Measurements from ENCODE around the gene HOXA10.

Gene HOXA10

GRCh38 chr7:27204851-27205322 lies 30.8 kb upstream of the HOXA10 start:
- intact Hi-C loops (cut with DNase I) = no loop called here
- peak in 1 of 10 donors; percentile 84 for DNase-seq

- intact Hi-C loops (cut with DNase I) = no loop called here
- DNase-seq = no peak
Measured at GRCh38 chr7:27203964-27204594, 30.0 kb upstream of the HOXA10 start.

GRCh38 chr7:27203365-27203953 lies 29.3 kb upstream of the HOXA10 start:
- DNase-seq = no peak
- intact Hi-C loops (cut with DNase I) = no loop called here

GRCh38 chr7:27202862-27203134 lies 28.7 kb upstream of the HOXA10 start:
- DNase-seq = no peak
- intact Hi-C loops (cut with DNase I) = no loop called here

- DNase-seq = no peak
Measured at GRCh38 chr7:27202018-27202861, 28.1 kb upstream of the HOXA10 start.

GRCh38 chr7:27201580-27202017 lies 27.5 kb upstream of the HOXA10 start:
- intact Hi-C loops (cut with DNase I) = no loop called here
- DNase-seq = no peak

More at GRCh38 chr7:27202018-27202861, 28.1 kb upstream of the HOXA10 start:
- intact Hi-C loops (cut with DNase I) = no loop called here

- no peak for DNase-seq
Measured at GRCh38 chr7:27200761-27201579, 26.9 kb upstream of the HOXA10 start.

GRCh38 chr7:27199849-27200760 lies 26.0 kb upstream of the HOXA10 start, which contains the start of gene HOXA13:
Gene HOXA13, minus strand, starts transcription at chr7:27200091. Its CDS starts 14 bp downstream, at chr7:27200077.
- intact Hi-C loops (cut with DNase I) = loop anchor here (5.0 kb wide), 2 partner anchors 572 to 877 kb away; no protein-coding TSS in a partner anchor
- DNase-seq = peak in 1 of 10 donors; percentile 43

More at GRCh38 chr7:27200761-27201579, 26.9 kb upstream of the HOXA10 start:
- intact Hi-C loops (cut with DNase I) = no loop called here

- peak in 2 of 10 donors; percentile 74 to 77 for DNase-seq
Measured at GRCh38 chr7:27198871-27199801, 25.0 kb upstream of the HOXA10 start.

GRCh38 chr7:27198138-27198841 lies 24.2 kb upstream of the HOXA10 start:
- intact Hi-C loops (cut with DNase I) = loop anchor here (5.0 kb wide), 2 partner anchors 574 to 879 kb away; no protein-coding TSS in a partner anchor
- DNase-seq = peak in 2 of 10 donors; percentile 35 to 48

More at GRCh38 chr7:27198871-27199801, 25.0 kb upstream of the HOXA10 start:
- intact Hi-C loops (cut with DNase I) = loop anchor here (5.0 kb wide), 2 partner anchors 573 to 878 kb away; no protein-coding TSS in a partner anchor

- intact Hi-C loops (cut with DNase I) = loop anchor here (2.0 to 5.0 kb wide), 5 partner anchors 379 to 880 kb away; no protein-coding TSS in a partner anchor
- no peak for DNase-seq
Measured at GRCh38 chr7:27197137-27198042, 23.3 kb upstream of the HOXA10 start.

- intact Hi-C loops (cut with DNase I) = loop anchor here (2.0 to 5.0 kb wide), 5 partner anchors 380 to 881 kb away; no protein-coding TSS in a partner anchor
- peak; percentile 49 to 96 (median 84) for DNase-seq
Measured at GRCh38 chr7:27196287-27196767, 22.2 kb upstream of the HOXA10 start.

- intact Hi-C loops (cut with DNase I) = loop anchor here (5.0 kb wide), 2 partner anchors 577 to 882 kb away; no protein-coding TSS in a partner anchor
- no peak for DNase-seq
Measured at GRCh38 chr7:27194686-27195379, 20.7 kb upstream of the HOXA10 start.

GRCh38 chr7:27194002-27194352 lies 19.9 kb upstream of the HOXA10 start:
- intact Hi-C loops (cut with DNase I) = no loop called here
- DNase-seq = no peak

GRCh38 chr7:27193335-27194001 lies 19.3 kb upstream of the HOXA10 start:
- peak in 2 of 10 donors; percentile 1 to 30 for DNase-seq
- intact Hi-C loops (cut with DNase I) = no loop called here
